Hematopoietic multipotent progenitor cell treated with erythropoietin and hydrocortisone succinate and interleukin-3 and kit ligand, for 8 days (in vitro differentiated cells): ENCODE results near the gene FARS2.
"Not testable (repeated sequence)": the region's sequence is repeated elsewhere in the genome, so short reads cannot be mapped to it uniquely, and the experiment has no call there.

Source experiments
- DNase-seq: peaks from one replicate; pipeline ENCODE4 v3.0.0-alpha.2; 2015

The FARS2 gene

GRCh38 chr6:5550631-5551030 is 289.3 kb downstream of the FARS2 start:
- no peak for DNase-seq

GRCh38 chr6:5552243-5552642 is 290.9 kb downstream of the FARS2 start:
- no peak for DNase-seq

GRCh38 chr6:5553767-5554166 is 292.5 kb downstream of the FARS2 start:
- no peak for DNase-seq

GRCh38 chr6:5554226-5554625 is 292.9 kb downstream of the FARS2 start:
- no peak for DNase-seq

- no peak for DNase-seq
Measured at GRCh38 chr6:5556011-5556410, 294.7 kb downstream of the FARS2 start.

- DNase-seq: no peak
Measured at GRCh38 chr6:5557506-5557905, 296.2 kb downstream of the FARS2 start.

- no peak for DNase-seq
Measured at GRCh38 chr6:5559651-5560050, 298.3 kb downstream of the FARS2 start.

GRCh38 chr6:5562277-5562676 is 301.0 kb downstream of the FARS2 start:
- DNase-seq: no peak

- DNase-seq: no peak
Measured at GRCh38 chr6:5563086-5563485, 301.8 kb downstream of the FARS2 start.

GRCh38 chr6:5564746-5565145 is 303.4 kb downstream of the FARS2 start:
- DNase-seq: not testable (repeated sequence)

GRCh38 chr6:5565971-5566370 is 304.7 kb downstream of the FARS2 start:
- DNase-seq: no peak

GRCh38 chr6:5566718-5567117 is 305.4 kb downstream of the FARS2 start:
- no peak for DNase-seq

GRCh38 chr6:5567352-5567751 is 306.0 kb downstream of the FARS2 start:
- DNase-seq: no peak

GRCh38 chr6:5567890-5568289 is 306.6 kb downstream of the FARS2 start:
- no peak for DNase-seq

GRCh38 chr6:5569491-5569890 is 308.2 kb downstream of the FARS2 start:
- DNase-seq: no peak

- no peak for DNase-seq
Measured at GRCh38 chr6:5570641-5571040, 309.3 kb downstream of the FARS2 start.

- no peak for DNase-seq
Measured at GRCh38 chr6:5580736-5581581, 319.6 kb downstream of the FARS2 start.

- no peak for DNase-seq
Measured at GRCh38 chr6:5582762-5583161, 321.4 kb downstream of the FARS2 start.

- no peak for DNase-seq
Measured at GRCh38 chr6:5583528-5583927, 322.2 kb downstream of the FARS2 start.

GRCh38 chr6:5584078-5584482 is 322.8 kb downstream of the FARS2 start:
- no peak for DNase-seq

- DNase-seq: no peak
Measured at GRCh38 chr6:5587648-5588047, 326.3 kb downstream of the FARS2 start.

- no peak for DNase-seq
Measured at GRCh38 chr6:5589422-5590141, 328.3 kb downstream of the FARS2 start.

GRCh38 chr6:5590187-5590586 is 328.9 kb downstream of the FARS2 start:
- no peak for DNase-seq

GRCh38 chr6:5592886-5593519 is 331.7 kb downstream of the FARS2 start:
- peak; percentile 73 for DNase-seq
